NOMO-1 (cell line): ENCODE measurements around the gene ADD2.

ENCODE experiments used
- DNase-seq, 2 experiments: peaks; one replicate each; lab custom pipeline; 2025; ENCODE audit not compliant: unreplicated experiment in 2 of 2; lab: John Stamatoyannopoulos, UW

The ADD2 gene

DNA sequence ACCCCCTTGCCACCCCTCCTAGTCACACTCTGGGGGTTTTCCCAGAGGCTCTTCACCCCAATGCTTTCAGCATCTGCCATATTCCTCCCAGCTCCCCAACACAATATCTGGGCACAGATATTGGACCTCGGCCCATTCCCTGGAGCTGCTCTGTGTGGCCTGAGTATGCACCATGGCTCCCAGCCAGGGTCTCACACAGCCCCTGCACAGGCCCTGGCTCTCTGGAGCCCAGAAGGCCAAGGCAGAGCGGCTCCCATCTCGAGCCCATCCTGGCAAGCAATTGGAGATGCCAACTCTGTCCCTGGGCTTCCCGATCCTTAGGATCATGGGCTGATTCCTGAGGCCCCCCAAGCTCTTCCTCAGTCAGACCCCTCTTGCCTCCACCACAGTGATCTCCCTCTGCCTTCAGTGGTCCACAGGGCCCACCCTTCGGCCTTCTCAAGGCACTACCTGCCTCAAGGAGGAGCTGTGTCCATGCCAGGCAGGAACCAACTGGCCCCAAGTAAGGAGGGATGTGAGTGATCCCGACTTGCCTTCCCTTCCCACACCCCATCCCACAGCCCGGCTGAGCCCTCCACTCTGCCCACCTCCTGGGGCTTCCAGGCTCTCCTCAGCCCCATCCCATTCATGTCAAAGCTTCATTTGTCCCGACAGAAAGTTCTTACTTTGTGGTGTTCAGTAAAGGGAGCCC lies 62.7 kb downstream of the ADD2 start:
- no peak for DNase-seq

DNA sequence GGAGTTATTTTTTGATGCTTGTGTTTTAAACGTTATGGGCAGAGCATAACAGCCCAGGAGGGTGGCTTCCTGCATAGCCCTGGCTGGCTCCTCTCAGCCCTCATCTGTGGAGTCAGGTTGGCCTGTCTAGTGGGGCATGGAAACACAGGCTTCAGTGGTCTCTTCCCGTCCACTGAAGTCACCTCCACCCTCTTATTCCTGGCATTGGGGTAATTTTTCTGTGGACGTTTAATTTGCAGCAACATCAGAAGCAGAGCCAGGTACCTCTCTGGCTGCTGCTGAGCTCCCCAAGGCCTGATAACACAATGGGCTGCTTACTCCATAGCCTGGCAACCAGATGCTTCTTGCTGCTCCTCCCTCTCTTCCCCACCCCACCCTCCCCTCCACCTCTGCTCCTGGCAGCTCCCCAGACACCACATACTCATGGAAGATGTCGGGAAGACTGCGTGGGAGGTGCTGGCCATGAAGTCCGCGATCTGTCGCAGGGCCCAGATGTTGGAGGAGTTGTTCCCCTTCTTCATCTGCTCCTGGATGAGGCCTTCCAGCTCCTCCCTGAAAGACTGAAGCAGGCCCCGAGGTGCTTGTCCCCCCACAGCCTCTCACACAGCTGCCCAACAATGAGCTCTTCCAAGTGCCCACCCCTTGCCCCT lies 64.0 kb downstream of the ADD2 start:
- DNase-seq: no peak

DNA sequence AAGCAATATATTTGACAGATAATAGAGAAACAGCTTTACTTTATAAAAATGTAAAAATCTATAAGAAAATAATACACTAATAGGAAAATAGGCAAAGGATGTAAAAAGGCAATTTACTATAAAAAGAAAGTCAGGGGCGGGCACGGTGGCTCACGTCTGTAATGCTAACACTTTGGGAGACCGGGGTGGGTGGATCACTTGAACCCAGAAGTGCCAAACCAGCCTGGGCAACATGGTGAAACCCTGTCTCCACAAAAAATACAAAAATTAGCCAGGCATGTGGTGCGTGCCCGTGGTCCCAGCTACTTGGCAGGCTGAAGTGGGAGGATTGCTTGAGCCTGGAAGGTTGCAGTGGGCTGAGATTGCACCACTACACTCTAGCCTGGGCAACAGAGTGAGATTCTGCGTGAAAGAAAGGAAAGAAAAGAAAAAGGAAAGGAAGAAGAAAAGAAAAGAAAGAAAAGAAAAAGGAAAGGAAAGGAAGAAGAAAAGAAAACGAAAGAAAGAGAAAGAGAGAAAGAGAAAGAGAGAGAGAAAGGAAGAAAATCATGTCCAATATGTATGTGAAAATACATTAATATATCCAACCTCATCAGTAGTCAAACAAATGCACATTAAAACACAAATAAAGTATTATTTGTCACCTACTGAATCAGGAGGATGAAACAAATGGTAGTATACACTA lies 65.1 kb downstream of the ADD2 start:
- DNase-seq: no peak

DNA sequence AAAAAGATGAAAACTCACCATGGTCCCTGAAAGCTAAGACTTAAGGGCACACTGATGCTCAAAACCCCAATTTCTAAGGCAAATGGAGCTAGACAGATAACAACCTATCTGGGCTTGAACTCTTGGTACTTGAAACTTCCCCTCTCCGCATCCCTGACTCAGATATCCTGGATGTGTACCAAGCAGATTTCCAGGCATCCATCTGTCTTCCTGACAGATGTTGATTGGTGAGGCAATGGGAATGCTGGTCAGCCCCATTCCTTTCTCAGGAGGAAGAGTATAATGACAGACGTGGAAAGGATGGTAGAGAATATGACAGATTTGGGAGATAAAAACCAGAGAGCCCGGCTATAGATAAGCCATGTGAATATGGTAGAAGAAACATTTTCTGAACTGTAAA lies 69.2 kb downstream of the ADD2 start:
- DNase-seq: no peak

DNA sequence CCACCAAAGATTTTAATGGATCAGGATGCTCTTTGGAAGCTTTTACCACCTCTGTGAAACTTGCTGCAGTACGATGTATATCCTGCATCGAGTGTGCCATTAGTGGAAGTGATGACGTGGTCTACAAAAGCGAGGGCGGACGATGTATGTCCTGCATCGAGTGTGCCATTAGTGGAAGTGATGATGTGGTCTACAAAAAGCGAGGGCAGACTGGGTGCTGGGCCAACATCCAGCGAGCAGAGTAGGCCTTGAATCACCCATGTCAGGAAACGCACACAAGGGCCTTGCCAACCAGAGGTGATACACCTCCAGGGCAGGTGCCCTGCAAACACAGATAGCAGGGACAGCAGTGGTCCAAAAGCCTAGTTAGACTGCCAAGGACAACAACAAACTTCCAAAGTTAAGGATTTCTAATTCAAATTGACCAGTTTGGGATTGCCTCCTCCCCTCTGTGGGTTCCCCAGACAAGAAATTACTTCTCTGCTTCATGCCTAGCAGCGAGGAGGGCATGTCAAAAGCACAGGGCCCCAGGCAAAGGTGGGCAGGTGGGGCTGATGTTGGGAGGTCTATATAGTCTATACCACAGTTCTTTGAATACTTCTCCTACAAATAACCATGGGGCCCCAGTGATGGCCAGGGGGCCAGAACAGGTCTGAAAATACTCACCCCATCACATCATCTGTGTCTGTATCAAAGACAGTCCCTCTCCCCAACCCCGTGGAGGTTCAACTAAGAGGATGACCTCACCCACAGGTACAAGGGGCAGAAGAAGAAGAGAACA lies 70.2 kb downstream of the ADD2 start:
- no peak for DNase-seq

DNA sequence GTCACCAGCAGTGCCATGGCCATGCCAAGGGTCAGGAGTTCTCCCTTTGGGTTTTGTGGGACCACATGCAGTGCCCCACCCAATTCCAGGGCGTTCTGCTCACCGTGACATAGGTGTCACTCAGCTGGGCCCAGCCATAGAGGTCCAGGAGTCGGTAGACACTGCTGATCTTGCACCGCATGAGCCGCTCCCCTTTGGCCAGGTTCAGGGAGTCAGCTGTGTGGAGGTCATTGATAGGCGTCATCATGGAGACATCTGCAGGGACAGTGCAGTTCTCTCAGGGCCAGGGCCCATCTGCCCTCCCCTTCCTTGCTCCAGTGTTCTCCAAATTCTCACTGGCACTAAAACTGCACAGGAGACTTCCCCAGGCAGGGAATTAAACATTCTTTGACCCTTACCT lies 71.9 kb downstream of the ADD2 start:
- no peak for DNase-seq

DNA sequence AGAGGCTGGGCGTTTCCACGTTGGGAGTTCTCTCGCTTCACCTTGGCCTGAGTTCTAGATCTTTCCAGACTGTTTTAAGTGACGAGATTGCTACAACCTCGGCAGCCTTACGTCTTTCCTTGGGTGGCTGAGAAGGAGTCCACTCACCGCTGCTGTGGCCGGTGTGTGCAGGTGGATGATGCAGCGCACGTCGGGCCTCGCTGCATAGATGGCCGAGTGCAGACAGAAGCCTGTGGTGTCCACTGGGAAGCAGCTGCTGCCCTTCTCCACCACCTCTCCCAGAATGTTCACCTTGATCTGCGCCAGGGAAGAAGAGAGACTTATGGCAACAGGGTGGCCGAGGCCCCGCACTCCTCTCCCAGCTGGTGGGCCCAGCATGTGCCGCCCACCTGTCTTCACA lies 75.7 kb downstream of the ADD2 start:
- no peak for DNase-seq

DNA sequence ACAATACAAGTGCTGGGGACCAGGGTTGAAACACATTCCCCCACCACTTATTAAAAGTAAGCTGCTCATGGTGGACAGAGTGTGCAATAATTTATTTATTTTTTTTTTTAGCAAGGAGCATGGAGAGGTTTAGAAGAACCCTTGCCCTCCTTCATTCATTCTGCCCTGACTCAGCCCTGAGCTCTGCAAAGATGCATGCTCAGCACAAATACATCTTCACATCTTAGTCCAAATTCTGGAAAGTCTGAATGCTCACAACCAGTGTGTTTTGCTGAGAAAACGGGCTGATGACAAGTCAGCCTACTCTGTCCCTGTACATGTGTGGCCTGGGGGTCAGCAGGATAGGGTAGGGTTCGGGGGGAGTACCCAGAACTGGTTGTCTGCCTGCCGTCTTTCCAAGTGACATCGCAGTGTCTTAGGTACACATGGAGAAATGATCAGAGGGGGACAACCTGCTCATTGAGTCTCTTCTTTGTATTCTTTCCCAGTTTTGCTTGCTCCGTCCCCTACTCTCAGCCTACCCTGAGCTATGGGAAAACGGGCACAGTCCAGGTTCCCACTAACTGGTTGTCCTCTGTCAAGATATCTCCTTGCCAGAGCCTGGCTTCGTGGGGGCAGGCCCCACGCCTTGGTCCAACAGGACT lies 76.4 kb downstream of the ADD2 start:
- no peak for DNase-seq

DNA sequence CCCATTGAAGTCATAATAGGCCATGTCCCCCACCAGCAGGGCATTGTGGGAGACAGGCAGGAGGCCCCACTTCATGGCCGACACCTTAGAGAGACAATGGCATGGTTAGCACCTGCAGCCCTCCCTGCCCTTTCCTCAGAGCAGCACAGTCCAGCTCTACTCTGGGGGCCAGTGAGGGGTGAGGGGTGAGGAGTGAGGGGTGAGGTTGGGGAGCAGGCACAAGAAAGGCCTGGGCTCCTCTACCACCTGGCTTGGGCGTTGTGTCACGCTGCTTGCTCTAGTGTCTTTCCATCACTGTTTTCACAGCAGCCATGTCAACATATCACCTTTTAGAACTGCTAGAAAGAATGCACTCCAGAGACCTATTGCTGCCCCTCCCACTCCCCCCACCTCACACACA lies 77.2 kb downstream of the ADD2 start:
- DNase-seq: no peak

DNA sequence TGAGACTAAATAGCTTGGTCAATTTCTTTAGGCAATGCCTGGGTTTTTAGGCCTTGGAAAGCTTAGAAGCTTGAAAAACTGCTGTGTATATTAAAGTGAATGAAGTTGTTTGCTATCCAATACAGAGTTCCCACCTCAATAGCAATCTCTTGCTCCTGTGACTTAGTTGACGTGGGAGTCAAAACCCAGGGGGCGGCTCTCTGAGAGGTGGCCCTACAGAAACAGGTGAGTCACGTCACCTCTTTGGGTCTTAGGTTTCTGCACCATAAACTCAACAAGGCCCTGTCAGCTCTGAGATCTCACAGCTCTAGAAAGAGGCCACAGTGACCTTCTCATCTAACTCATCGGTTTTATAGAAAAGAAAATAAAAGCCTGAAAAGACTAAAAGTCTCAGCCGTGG lies 79.6 kb downstream of the ADD2 start:
- DNase-seq: no peak

DNA sequence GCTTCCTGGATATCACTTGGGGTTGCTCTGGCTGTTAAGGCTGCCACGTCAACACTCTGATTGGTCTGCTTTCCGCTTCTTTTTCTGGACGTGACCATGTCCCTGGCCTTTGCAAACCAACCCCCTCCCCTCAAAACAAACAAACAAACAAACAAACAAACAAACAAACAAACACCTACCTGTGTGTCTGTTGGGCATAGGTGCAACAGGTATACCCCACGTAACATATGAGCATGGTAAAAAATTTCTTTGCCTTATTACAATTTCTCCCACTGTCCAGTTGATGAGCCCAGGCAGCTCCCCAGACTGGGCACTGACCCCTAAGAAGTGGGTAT lies 80.6 kb downstream of the ADD2 start:
- no peak for DNase-seq

DNA sequence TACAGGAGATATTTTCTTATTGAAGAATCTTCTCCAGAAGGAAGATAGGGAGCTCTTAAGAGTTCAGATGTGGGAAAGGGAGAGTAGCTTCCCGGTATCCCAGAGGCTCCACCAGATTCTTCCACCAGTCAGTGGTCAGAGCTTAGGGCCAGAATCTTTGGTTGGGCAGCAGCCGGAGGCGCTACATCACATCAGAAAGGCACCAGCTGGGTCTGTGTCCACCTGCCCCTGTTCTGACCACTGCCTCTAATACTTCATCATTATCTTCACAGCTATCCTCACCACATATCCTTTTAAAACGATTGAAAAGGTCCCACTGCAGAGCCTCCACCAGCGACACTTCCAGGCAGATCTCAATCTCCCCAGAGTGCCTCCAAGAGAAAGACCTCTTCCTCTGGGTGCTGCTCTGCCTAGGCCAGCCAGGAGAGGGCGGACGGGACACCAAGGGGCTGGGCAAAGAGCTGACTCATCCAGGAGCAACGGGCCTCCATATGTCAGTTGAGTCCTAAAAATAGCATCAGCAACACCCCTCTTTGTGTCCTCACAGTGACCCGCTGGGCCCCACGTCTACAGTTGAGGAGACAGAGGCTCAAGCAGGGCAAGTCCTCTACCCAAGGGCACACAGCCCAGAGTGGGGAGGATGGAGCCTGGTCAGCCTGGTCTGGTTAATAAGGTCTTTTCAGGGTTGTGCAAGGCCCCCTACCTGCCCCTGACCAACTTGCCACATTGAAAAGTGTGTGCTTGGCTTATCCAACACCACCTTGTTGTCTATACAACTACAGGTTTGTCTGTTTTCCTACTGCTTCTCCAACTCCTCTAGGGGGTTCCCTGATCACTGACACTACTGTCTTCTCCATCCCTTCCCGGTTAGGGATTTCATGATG lies 81.2 kb downstream of the ADD2 start:
- DNase-seq: peak; percentile 91 to 94

DNA sequence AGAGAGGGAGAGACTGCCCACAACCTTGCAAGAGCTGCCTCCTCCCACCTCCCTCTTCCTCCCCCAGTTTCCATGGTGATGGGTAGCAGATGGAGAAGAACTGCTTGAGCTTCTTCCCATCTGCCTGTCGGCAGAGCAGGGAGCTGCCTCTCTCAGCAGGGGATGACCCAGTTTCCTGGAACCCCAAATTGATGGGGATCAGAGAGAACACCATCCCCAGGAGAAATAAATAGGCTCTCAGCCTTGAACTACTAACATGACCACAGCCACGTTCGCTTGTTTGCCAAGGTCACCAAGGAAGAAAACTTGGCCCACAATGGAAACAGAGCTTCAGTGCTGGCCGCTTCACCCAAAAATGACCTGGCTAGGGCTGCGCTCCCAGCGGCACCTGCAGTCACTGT lies 82.2 kb downstream of the ADD2 start:
- no peak for DNase-seq

DNA sequence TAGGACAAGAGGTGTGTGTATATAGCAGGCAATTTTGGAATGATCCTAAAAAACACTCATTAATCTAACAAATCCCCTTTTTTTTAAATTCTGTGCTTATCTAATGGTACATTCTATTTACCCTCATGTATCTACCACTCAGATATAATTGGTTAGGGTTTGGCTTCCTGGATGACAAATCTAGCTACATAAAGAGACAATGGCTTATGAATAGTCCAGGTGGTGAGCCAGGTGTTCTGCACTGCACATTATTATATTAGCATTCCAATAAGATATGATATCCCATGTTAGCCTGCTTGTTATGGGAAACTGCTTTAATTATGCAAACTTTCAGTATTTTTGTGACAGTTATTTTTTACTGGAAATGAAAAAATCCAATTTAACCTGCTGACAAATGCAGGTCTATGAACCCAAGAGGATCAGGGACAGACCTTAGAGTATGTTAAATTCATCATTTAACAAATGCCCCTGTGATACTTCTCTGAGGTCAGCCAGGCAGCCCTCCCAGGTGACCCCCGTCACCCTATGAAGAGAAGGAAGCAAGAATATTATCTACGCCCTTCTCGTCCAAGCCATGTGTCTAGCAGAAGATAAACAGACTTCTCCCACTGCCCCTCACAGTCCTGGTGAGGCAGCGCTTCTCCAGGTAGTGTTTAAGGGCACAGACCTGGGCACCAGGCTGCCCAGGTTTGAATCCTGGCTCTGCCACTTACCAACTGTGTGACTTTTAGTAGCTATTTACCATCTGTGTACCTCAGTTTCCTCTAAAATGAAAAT lies 83.0 kb downstream of the ADD2 start:
- no peak for DNase-seq

DNA sequence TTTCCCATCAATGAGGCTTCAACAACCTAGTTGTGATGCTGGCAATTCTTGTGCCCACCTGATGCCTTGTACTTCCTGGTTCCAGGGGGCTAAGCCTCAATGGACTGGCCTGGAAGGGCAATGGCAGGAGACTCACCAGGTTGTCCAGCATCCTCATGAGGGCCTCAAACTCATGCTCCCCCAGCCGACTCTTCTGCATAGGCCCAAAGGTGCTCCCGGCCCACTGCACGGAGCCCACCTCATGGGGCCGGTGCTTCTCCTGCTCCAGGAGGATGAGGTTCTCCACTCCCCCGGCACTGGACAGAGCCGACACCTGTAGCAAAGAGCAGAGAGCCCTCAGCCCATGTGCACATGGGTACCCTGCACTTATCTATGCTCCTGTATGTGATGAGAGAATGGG lies 84.5 kb downstream of the ADD2 start:
- DNase-seq: no peak

DNA sequence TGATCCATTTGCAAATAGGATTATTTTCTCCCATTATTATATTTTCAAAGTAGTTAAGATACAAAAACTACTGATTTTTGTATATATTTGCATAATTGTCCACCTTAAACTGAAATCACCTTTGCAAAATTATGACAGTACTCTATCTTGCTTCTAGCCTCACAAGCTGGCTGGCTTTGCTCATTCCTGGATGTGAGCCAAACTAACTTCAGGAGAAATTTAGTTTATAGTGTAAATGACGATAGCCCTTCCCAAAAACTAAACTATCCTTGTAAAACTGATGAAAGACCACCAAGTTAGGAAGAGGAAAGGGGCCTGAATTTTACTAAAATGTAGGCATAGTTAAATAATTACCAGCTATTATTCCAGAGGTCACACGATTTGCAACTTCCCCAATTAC lies 87.3 kb downstream of the ADD2 start:
- no peak for DNase-seq

DNA sequence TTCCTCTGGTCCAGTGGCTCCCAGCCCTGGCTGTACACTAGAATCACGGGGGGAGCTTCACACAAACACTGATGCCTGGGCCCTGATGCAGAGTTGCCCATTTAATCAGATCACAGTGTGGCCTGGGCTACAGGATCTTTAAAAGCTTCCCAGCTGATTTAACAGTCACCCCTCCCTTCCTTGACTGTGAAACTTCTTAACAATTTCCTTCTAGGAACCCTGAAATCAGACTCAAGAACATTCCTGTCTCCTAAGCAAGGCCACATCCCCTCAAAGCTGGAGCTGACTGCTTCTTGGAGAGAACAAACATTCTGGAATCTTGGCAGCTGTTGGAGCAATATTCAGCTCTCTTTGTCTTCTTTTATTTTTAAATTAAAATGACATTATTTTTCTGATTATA lies 88.7 kb downstream of the ADD2 start:
- DNase-seq: no peak

DNA sequence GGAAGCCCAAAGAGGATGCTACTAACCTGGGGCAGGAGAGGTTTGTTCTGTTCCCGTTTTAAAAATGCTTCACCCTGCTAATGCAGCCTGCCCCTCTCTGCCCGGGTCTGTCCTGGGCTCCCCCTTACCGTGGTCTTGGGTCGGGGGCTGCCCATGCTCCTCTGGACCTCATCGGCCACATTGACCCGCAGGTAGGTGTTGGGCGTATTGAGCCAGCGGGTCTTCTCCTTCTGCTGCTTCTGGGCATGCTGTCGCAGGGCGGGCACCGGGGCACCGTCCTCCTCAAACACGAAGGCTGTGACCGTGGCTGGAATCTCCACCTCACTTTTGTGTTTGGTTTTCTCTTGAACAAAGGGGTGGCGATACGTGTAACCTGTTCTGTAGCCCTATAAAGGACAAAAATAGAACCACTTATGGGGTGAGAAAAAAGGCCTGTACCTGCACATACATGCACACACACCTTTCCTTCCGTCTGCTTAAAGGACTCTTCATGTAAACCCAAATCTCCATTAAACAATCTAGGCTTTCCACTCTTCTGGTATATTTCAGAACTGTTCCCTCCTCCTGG lies 89.3 kb downstream of the ADD2 start:
- no peak for DNase-seq
